ENCODE results near the gene OR1M1. TPM values are rescaled to one million over a fixed set of nuclear protein-coding genes. Genes with fewer than 3 reads are reported as not detected.
A peak's percentile ranks its signal among the peaks of the same experiment; 100 is the strongest.

The OR1M1 gene
- polyA plus RNA-seq, 2 of the 4 experiments (the other 2 are of a cell fraction): not detected

GRCh38 chr19:9144920-9145319 lies 58.1 kb downstream of the OR1M1 start:
- no peak overlapping the region for H3K27ac ChIP-seq
- ChIA-PET CTCF (no interaction called here), POLR2A (no interaction called here)
- WGBS (ENCODE audit: missing lambda C conversion rate): 94% methylated on average over 5 of the region's 5 CpGs
- DNase-seq (ENCODE audit: low read depth in 1 of 2, low spot score in 1 of 2) (peak in 1 of 2 experiments; percentile 31), FAIRE-seq (no peak), ATAC-seq (no peak)
- H3K4me1 ChIP-seq: no peaks in the 10 kb centered on the region
- H3K4me3 ChIP-seq: no peak overlapping the region
- H3K9me3 ChIP-seq: peaks cover 79% of the 10 kb centered on the region
- TF ChIP-seq NPAS2 (CRISPR knock-in tag; IDR thresholded peaks at IDR 0.05; ENCODE audit: borderline replicate concordance) (no peak), HDAC2 (IDR thresholded peaks at IDR 0.05) (no peak), CBX2 (IDR thresholded peaks at IDR 0.05; ENCODE audit: borderline replicate concordance, low read depth) (no peak), TFCP2L1 (CRISPR knock-in tag; IDR thresholded peaks at IDR 0.05) (no peak), EHF (CRISPR knock-in tag; IDR thresholded peaks at IDR 0.05) (no peak), ZSCAN20 (CRISPR knock-in tag; IDR thresholded peaks at IDR 0.05) (no peak), POLR2A (IDR thresholded peaks at IDR 0.05; ENCODE audit: low read length) (no peak), ESRRA (IDR thresholded peaks at IDR 0.05; ENCODE audit: borderline replicate concordance, low read length) (no peak), NFE2L2 (conservative IDR thresholded peaks at IDR 0.05; ENCODE audit: low read length) (no peak), PHF8 (IDR thresholded peaks at IDR 0.05; ENCODE audit: borderline replicate concordance, low read depth) (no peak), RAD21 (conservative IDR thresholded peaks at IDR 0.05 in 1 of 2, IDR thresholded peaks at IDR 0.05 in 1 of 2) (no peak), BCL3 (IDR thresholded peaks at IDR 0.05) (no peak), RFX5 (IDR thresholded peaks at IDR 0.05) (no peak), HOXB5 (CRISPR knock-in tag; IDR thresholded peaks at IDR 0.05) (no peak), ATOH8 (CRISPR knock-in tag; IDR thresholded peaks at IDR 0.05; ENCODE audit: low read depth) (no peak)
- TF ChIP-seq, protein P1, sequence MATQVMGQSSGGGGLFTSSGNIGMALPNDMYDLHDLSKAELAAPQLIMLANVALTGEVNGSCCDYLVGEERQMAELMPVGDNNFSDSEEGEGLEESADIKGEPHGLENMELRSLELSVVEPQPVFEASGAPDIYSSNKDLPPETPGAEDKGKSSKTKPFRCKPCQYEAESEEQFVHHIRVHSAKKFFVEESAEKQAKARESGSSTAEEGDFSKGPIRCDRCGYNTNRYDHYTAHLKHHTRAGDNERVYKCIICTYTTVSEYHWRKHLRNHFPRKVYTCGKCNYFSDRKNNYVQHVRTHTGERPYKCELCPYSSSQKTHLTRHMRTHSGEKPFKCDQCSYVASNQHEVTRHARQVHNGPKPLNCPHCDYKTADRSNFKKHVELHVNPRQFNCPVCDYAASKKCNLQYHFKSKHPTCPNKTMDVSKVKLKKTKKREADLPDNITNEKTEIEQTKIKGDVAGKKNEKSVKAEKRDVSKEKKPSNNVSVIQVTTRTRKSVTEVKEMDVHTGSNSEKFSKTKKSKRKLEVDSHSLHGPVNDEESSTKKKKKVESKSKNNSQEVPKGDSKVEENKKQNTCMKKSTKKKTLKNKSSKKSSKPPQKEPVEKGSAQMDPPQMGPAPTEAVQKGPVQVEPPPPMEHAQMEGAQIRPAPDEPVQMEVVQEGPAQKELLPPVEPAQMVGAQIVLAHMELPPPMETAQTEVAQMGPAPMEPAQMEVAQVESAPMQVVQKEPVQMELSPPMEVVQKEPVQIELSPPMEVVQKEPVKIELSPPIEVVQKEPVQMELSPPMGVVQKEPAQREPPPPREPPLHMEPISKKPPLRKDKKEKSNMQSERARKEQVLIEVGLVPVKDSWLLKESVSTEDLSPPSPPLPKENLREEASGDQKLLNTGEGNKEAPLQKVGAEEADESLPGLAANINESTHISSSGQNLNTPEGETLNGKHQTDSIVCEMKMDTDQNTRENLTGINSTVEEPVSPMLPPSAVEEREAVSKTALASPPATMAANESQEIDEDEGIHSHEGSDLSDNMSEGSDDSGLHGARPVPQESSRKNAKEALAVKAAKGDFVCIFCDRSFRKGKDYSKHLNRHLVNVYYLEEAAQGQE (IDR thresholded peaks at IDR 0.05): no peak
- TF ChIP-seq, protein P2, sequence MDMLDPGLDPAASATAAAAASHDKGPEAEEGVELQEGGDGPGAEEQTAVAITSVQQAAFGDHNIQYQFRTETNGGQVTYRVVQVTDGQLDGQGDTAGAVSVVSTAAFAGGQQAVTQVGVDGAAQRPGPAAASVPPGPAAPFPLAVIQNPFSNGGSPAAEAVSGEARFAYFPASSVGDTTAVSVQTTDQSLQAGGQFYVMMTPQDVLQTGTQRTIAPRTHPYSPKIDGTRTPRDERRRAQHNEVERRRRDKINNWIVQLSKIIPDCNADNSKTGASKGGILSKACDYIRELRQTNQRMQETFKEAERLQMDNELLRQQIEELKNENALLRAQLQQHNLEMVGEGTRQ (IDR thresholded peaks at IDR 0.05): no peak
- TF ChIP-seq, protein P3, sequence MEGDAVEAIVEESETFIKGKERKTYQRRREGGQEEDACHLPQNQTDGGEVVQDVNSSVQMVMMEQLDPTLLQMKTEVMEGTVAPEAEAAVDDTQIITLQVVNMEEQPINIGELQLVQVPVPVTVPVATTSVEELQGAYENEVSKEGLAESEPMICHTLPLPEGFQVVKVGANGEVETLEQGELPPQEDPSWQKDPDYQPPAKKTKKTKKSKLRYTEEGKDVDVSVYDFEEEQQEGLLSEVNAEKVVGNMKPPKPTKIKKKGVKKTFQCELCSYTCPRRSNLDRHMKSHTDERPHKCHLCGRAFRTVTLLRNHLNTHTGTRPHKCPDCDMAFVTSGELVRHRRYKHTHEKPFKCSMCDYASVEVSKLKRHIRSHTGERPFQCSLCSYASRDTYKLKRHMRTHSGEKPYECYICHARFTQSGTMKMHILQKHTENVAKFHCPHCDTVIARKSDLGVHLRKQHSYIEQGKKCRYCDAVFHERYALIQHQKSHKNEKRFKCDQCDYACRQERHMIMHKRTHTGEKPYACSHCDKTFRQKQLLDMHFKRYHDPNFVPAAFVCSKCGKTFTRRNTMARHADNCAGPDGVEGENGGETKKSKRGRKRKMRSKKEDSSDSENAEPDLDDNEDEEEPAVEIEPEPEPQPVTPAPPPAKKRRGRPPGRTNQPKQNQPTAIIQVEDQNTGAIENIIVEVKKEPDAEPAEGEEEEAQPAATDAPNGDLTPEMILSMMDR (IDR thresholded peaks at IDR 0.05): no peak
- H3K4me2 ChIP-seq: no peak overlapping the region

Small RNA genes lying within 50 kb of the gene (small RNA-seq; reads per million reads assigned to genes)
- gene OR1M4P: 0 reads per million in 6 experiments

Other genes starting within 250 kb of the OR1M1 start
- gene MUC16, start 76.7 kb upstream of the OR1M1 start, polyA plus RNA-seq (2011; rRNA removed): 0.23 and 0.67 TPM in 2 replicates
- 0.01 to 0.03 TPM in 2 of 3 replicates, not detected in the other for gene MUC16, start 76.7 kb upstream of the OR1M1 start, polyA plus RNA-seq (2017; fragmentation: RNase III; extraction: RNeasy Plus Mini Kit Qiagen cat#74134 plus additional on column Dnase treatment)
- gene OR7G2, start 20.4 kb downstream of the OR1M1 start, polyA plus RNA-seq (2011; rRNA removed): not detected in 2 replicates
- not detected in 3 replicates for gene OR7G2, start 20.4 kb downstream of the OR1M1 start, polyA plus RNA-seq (2017; fragmentation: RNase III; extraction: RNeasy Plus Mini Kit Qiagen cat#74134 plus additional on column Dnase treatment)
- gene OR7G1, start 28.7 kb downstream of the OR1M1 start, polyA plus RNA-seq (2011; rRNA removed): not detected in 2 replicates
- gene OR7G1, start 28.7 kb downstream of the OR1M1 start, polyA plus RNA-seq (2017; fragmentation: RNase III; extraction: RNeasy Plus Mini Kit Qiagen cat#74134 plus additional on column Dnase treatment): not detected in 3 replicates
- gene OR7G3, start 39.9 kb downstream of the OR1M1 start, polyA plus RNA-seq (2011; rRNA removed): not detected in 2 replicates
- gene OR7G3, start 39.9 kb downstream of the OR1M1 start, polyA plus RNA-seq (2017; fragmentation: RNase III; extraction: RNeasy Plus Mini Kit Qiagen cat#74134 plus additional on column Dnase treatment): not detected in 3 replicates
- gene ZNF317, start 53.3 kb downstream of the OR1M1 start, polyA plus RNA-seq (2011; rRNA removed): 21.8 and 23.1 TPM in 2 replicates
- 14.7 to 16.3 TPM (median 15.1 TPM) in 3 replicates for gene ZNF317, start 53.3 kb downstream of the OR1M1 start, polyA plus RNA-seq (2017; fragmentation: RNase III; extraction: RNeasy Plus Mini Kit Qiagen cat#74134 plus additional on column Dnase treatment)
- gene OR7D2, start 91.9 kb downstream of the OR1M1 start, polyA plus RNA-seq (2011; rRNA removed): 0.03 TPM in 1 of 2 replicates, not detected in the other
- gene OR7D2, start 91.9 kb downstream of the OR1M1 start, polyA plus RNA-seq (2017; fragmentation: RNase III; extraction: RNeasy Plus Mini Kit Qiagen cat#74134 plus additional on column Dnase treatment): not detected in 3 replicates
- gene OR7D4, start 132.5 kb downstream of the OR1M1 start, polyA plus RNA-seq (2011; rRNA removed): not detected in 2 replicates
- not detected in 3 replicates for gene OR7D4, start 132.5 kb downstream of the OR1M1 start, polyA plus RNA-seq (2017; fragmentation: RNase III; extraction: RNeasy Plus Mini Kit Qiagen cat#74134 plus additional on column Dnase treatment)
- gene OR7E24, start 163.9 kb downstream of the OR1M1 start, polyA plus RNA-seq (2011; rRNA removed): not detected in 2 replicates
- gene OR7E24, start 163.9 kb downstream of the OR1M1 start, polyA plus RNA-seq (2017; fragmentation: RNase III; extraction: RNeasy Plus Mini Kit Qiagen cat#74134 plus additional on column Dnase treatment): not detected in 3 replicates
- gene ZNF699, start 222.8 kb downstream of the OR1M1 start, polyA plus RNA-seq (2011; rRNA removed): 1.6 and 2.5 TPM in 2 replicates
- 1.1 to 1.6 TPM (median 1.1 TPM) in 3 replicates for gene ZNF699, start 222.8 kb downstream of the OR1M1 start, polyA plus RNA-seq (2017; fragmentation: RNase III; extraction: RNeasy Plus Mini Kit Qiagen cat#74134 plus additional on column Dnase treatment)
- gene ZNF559, start 237.1 kb downstream of the OR1M1 start, polyA plus RNA-seq (2011; rRNA removed): 14.6 and 16.2 TPM in 2 replicates
- 4.6 to 5.2 TPM (median 5.0 TPM) in 3 replicates for gene ZNF559, start 237.1 kb downstream of the OR1M1 start, polyA plus RNA-seq (2017; fragmentation: RNase III; extraction: RNeasy Plus Mini Kit Qiagen cat#74134 plus additional on column Dnase treatment)

Data from A549 (cell line).